DMS53 treated with DMSO at 0.1 percent for 48 hours (cell line): ENCODE results near the gene DNAJB8.

Experiments used
- DNase-seq: peaks from one replicate; lab custom pipeline; 2025; ENCODE audit not compliant: unreplicated experiment; lab: John Stamatoyannopoulos, UW

DNAJB8 gene

GRCh38 chr3:128483657-128484403 is 17.1 kb upstream of the DNAJB8 start:
- no peak for DNase-seq

- DNase-seq: no peak
These were observed 16.3 kb upstream of the DNAJB8 start for GRCh38 chr3:128482666-128483656.

- no peak for DNase-seq
These were observed 15.5 kb upstream of the DNAJB8 start for GRCh38 chr3:128482175-128482574.

GRCh38 chr3:128481438-128481942 is 14.8 kb upstream of the DNAJB8 start:
- DNase-seq: no peak

- DNase-seq: no peak
These were observed 14.2 kb upstream of the DNAJB8 start for GRCh38 chr3:128480717-128481437.

- DNase-seq: no peak
These were observed 13.6 kb upstream of the DNAJB8 start for GRCh38 chr3:128480278-128480677.

GRCh38 chr3:128479558-128480086 is 12.9 kb upstream of the DNAJB8 start:
- no peak for DNase-seq

- DNase-seq: no peak
These were observed 12.2 kb upstream of the DNAJB8 start for GRCh38 chr3:128478576-128479506.

- no peak for DNase-seq
These were observed 10.0 kb upstream of the DNAJB8 start for GRCh38 chr3:128476659-128477058.

- no peak for DNase-seq
These were observed 8.7 kb upstream of the DNAJB8 start for GRCh38 chr3:128475355-128475754.

GRCh38 chr3:128473737-128474136 is 7.0 kb upstream of the DNAJB8 start:
- no peak for DNase-seq

GRCh38 chr3:128473180-128473519 is 6.5 kb upstream of the DNAJB8 start:
- no peak for DNase-seq

- DNase-seq: no peak
These were observed 5.9 kb upstream of the DNAJB8 start for GRCh38 chr3:128472449-128473179.

GRCh38 chr3:128471720-128472119 is 5.0 kb upstream of the DNAJB8 start:
- DNase-seq: no peak

GRCh38 chr3:128471110-128471509 is 4.4 kb upstream of the DNAJB8 start:
- DNase-seq: no peak

- DNase-seq: no peak
These were observed 3.6 kb upstream of the DNAJB8 start for GRCh38 chr3:128470134-128470899.

- DNase-seq: no peak
These were observed 2.9 kb upstream of the DNAJB8 start for GRCh38 chr3:128469556-128469955.

- no peak for DNase-seq
These were observed 2.3 kb upstream of the DNAJB8 start for GRCh38 chr3:128468791-128469527.
